MM.1S (cell line): ENCODE results near the gene MAB21L4.
"Not testable (repeated sequence)": the region's sequence is repeated elsewhere in the genome, so short reads cannot be mapped to it uniquely, and the experiment has no call there.

Experiments
- DNase-seq: peaks from one replicate; pipeline ENCODE4 v3.0.0-alpha.2; 2015
- H2AFZ ChIP-seq: fragments of 300-600 bp; sonication (generic); 2 replicates; pipeline ENCODE4 v1.6.0; 2016; ENCODE audit warnings: antibody characterized with exemption, low read length
- H3F3A ChIP-seq: fragments of 300-600 bp; sonication (generic); 2 replicates; pipeline ENCODE4 v1.6.1; 2016; ENCODE audit warnings: mild to moderate bottlenecking, antibody characterized with exemption, low read length, moderate library complexity, mixed read lengths; ENCODE audit not compliant: insufficient read depth
- H3K27ac ChIP-seq: fragments of 300-600 bp; sonication (generic); 2 replicates; pipeline ENCODE4 v1.5.1; 2016; ENCODE audit warnings: mild to moderate bottlenecking, low read length
- H3K27me3 ChIP-seq: fragments of 300-600 bp; sonication (generic); replicated peaks from 2 replicates; pipeline ENCODE4 v1.6.0; 2016; ENCODE audit warnings: low read length; ENCODE audit not compliant: insufficient read depth
- H3K36me3 ChIP-seq: fragments of 300-600 bp; sonication (generic); replicated peaks from 2 replicates; pipeline ENCODE4 v1.6.1; 2016; ENCODE audit warnings: mild to moderate bottlenecking, low read length, mixed read lengths; ENCODE audit not compliant: insufficient read depth
- H3K4me1 ChIP-seq: fragments of 300-600 bp; sonication (generic); 2 replicates; pipeline ENCODE4 v1.6.1; 2016; ENCODE audit warnings: low read length, mixed read lengths
- H3K4me2 ChIP-seq: fragments of 300-600 bp; sonication (generic); 2 replicates; pipeline ENCODE4 v1.6.0; 2016; ENCODE audit warnings: low read depth, low read length
- H3K4me3 ChIP-seq: fragments of 300-600 bp; sonication (generic); 2 replicates; pipeline ENCODE4 v1.5.1; 2016; ENCODE audit warnings: low read length, mixed read lengths
- H3K79me2 ChIP-seq: fragments of 300-600 bp; sonication (generic); 2 replicates; pipeline ENCODE4 v1.6.1; 2016; ENCODE audit warnings: mixed run types, low read length, mixed read lengths
- H3K9ac ChIP-seq: fragments of 300-600 bp; sonication (generic); 2 replicates; pipeline ENCODE4 v1.6.1; 2016; ENCODE audit warnings: low read length, mixed read lengths
- H3K9me2 ChIP-seq: fragments of 300-600 bp; sonication (generic); replicated peaks from 2 replicates; pipeline ENCODE4 v1.6.1; 2016; ENCODE audit warnings: mild to moderate bottlenecking, low read length, mixed read lengths; ENCODE audit not compliant: insufficient read depth
- H3K9me3 ChIP-seq: fragments of 300-600 bp; sonication (generic); replicated peaks from 2 replicates; pipeline ENCODE4 v1.6.1; 2016; ENCODE audit warnings: mild to moderate bottlenecking, low read length, mixed read lengths; ENCODE audit not compliant: insufficient read depth
- H4K20me1 ChIP-seq: fragments of 300-600 bp; sonication (generic); 2 replicates; pipeline ENCODE4 v1.6.1; 2016; ENCODE audit warnings: mild to moderate bottlenecking, low read length, moderate library complexity, mixed read lengths; ENCODE audit not compliant: insufficient read depth
- CTCF ChIP-seq: fragments of 300-600 bp; sonication (generic); IDR thresholded peaks from 2 replicates; pipeline ENCODE4 v1.5.1; 2016; ENCODE audit warnings: antibody characterized with exemption, low read length, mixed read lengths
- EZH2 ChIP-seq: fragments of 300-600 bp; sonication (generic); optimal IDR thresholded peaks from 2 replicates; pipeline ENCODE3; 2017; ENCODE audit warnings: low read depth, mild to moderate bottlenecking, antibody characterized with exemption, low read length, mixed read lengths
- EZH2phosphoT487 ChIP-seq: fragments of 300-600 bp; sonication (generic); IDR thresholded peaks from 2 replicates; pipeline ENCODE4 v1.6.1; 2018; ENCODE audit warnings: antibody characterized with exemption, low read length

Gene MAB21L4

GRCh38 chr2:240850026-240850425 lies 45.9 kb downstream of the MAB21L4 start:
- Histone ChIP-seq H3K79me2 (no peaks in the 10 kb centered on the region), H3K9me2 (no peaks in the 10 kb centered on the region), H3K27me3 (peaks cover 48% of the 10 kb centered on the region), H4K20me1 (no peaks in the 10 kb centered on the region), H2AFZ (no peak overlapping the region), H3F3A (no peaks in the 10 kb centered on the region), H3K4me2 (no peak overlapping the region), H3K4me3 (no peak overlapping the region), H3K27ac (no peak overlapping the region), H3K4me1 (no peaks in the 10 kb centered on the region), H3K36me3 (no peaks in the 10 kb centered on the region), H3K9ac (no peak overlapping the region), H3K9me3 (no peaks in the 10 kb centered on the region)
- DNase-seq = no peak
- TF ChIP-seq EZH2 (no peak), CTCF (no peak), EZH2phosphoT487 (no peak)

GRCh38 chr2:240848900-240849680 lies 46.9 kb downstream of the MAB21L4 start:
- no peak for TF ChIP-seq EZH2phosphoT487
- TF ChIP-seq EZH2 = no peak
- TF ChIP-seq CTCF = no peak
- H3K9me3 ChIP-seq = no peaks in the 10 kb centered on the region
- DNase-seq = no peak
- no peak overlapping the region for H3K9ac ChIP-seq
- no peaks in the 10 kb centered on the region for H4K20me1 ChIP-seq
- no peak overlapping the region for H3K4me2 ChIP-seq
- H3K9me2 ChIP-seq = no peaks in the 10 kb centered on the region
- no peak overlapping the region for H3K27ac ChIP-seq
- H3K36me3 ChIP-seq = no peaks in the 10 kb centered on the region
- H3F3A ChIP-seq = no peaks in the 10 kb centered on the region
- H3K4me1 ChIP-seq = no peaks in the 10 kb centered on the region
- no peak overlapping the region for H3K4me3 ChIP-seq
- H3K79me2 ChIP-seq = no peaks in the 10 kb centered on the region
- peaks cover 46% of the 10 kb centered on the region for H3K27me3 ChIP-seq
- no peak overlapping the region for H2AFZ ChIP-seq

DNA sequence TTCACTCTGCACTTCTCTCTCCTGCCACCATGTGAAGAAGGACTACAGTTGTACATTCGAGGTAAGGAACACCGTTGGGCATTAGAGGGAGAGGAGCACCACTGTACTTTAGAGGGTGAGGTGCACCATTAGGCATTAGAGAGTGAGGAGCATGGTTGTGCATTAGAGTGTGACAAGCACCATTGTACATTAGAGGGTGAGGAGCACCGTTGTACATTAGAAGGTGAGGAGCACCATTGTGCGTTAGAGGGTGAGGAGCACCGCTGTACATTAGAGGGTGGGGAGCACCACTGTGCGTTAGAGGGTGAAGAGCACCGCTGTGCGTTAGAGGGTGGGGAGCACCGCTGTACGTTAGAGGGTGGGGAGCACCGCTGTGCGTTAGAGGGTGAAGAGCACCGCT lies 48.1 kb downstream of the MAB21L4 start:
- TF ChIP-seq EZH2phosphoT487 = no peak
- no peaks in the 10 kb centered on the region for H3K4me1 ChIP-seq
- no peak overlapping the region for H3K4me3 ChIP-seq
- no peaks in the 10 kb centered on the region for H3K9me3 ChIP-seq
- H2AFZ ChIP-seq = no peak overlapping the region
- H3K9ac ChIP-seq = no peak overlapping the region
- no peaks in the 10 kb centered on the region for H3K79me2 ChIP-seq
- DNase-seq = no peak
- H3K4me2 ChIP-seq = no peak overlapping the region
- no peaks in the 10 kb centered on the region for H3K9me2 ChIP-seq
- H4K20me1 ChIP-seq = no peaks in the 10 kb centered on the region
- peaks cover 47% of the 10 kb centered on the region for H3K27me3 ChIP-seq
- no peaks in the 10 kb centered on the region for H3F3A ChIP-seq
- no peaks in the 10 kb centered on the region for H3K36me3 ChIP-seq
- no peak overlapping the region for H3K27ac ChIP-seq

GRCh38 chr2:240846873-240847595 lies 48.9 kb downstream of the MAB21L4 start:
- no peak overlapping the region for H3K27ac ChIP-seq
- H3F3A ChIP-seq = no peaks in the 10 kb centered on the region
- no peaks in the 10 kb centered on the region for H3K9me3 ChIP-seq
- H3K36me3 ChIP-seq = no peaks in the 10 kb centered on the region
- no peak for DNase-seq
- no peak overlapping the region for H3K4me3 ChIP-seq
- H3K9me2 ChIP-seq = no peaks in the 10 kb centered on the region
- TF ChIP-seq EZH2 (no peak), CTCF (no peak), EZH2phosphoT487 (no peak)
- no peaks in the 10 kb centered on the region for H3K79me2 ChIP-seq
- H2AFZ ChIP-seq = no peak overlapping the region
- H3K27me3 ChIP-seq = peaks cover 43% of the 10 kb centered on the region
- H3K9ac ChIP-seq = no peak overlapping the region
- no peaks in the 10 kb centered on the region for H3K4me1 ChIP-seq
- no peak overlapping the region for H3K4me2 ChIP-seq
- no peaks in the 10 kb centered on the region for H4K20me1 ChIP-seq

- H3K4me2 ChIP-seq, H2AFZ ChIP-seq, H3K9ac ChIP-seq, H3K36me3 ChIP-seq, DNase-seq, H3K9me2 ChIP-seq, H3K4me3 ChIP-seq, H3K27ac ChIP-seq, H3K9me3 ChIP-seq, H3F3A ChIP-seq, H3K4me1 ChIP-seq, H3K79me2 ChIP-seq, H4K20me1 ChIP-seq: not testable (repeated sequence)
- H3K27me3 ChIP-seq = peaks cover 45% of the 10 kb centered on the region
Measured at GRCh38 chr2:240846309-240846708, 49.6 kb downstream of the MAB21L4 start.
